CD4-positive, alpha-beta T cell treated with Interleukin-4 for 1 hour (primary cell): ENCODE results near the gene C16orf95.

Experiments used
- DNase-seq, 2 donors: peaks; one replicate each; pipeline ENCODE4 v3.0.0-alpha.2; 2020 to 2022

The C16orf95 gene

DNA sequence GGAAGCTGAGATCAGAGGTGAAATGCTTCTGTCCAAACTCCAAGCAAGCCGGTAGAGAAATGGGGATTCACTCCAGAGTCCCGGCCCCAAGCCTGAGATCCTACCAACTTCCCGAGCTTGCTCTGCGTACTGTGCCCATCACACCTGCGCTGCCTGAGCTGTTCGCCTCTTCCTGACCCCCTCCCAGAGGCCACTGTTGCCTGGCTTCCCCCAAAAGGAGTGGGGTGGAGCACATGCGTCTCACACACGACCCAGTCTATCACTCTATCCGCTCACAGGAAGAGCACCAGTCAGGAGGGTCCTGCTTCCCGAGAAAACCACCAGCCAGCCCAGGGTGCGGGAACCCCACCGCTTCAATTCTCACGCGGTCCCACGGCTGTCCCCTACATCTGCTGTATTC lies 13.5 kb upstream of the C16orf95 start:
- no peak for DNase-seq

DNA sequence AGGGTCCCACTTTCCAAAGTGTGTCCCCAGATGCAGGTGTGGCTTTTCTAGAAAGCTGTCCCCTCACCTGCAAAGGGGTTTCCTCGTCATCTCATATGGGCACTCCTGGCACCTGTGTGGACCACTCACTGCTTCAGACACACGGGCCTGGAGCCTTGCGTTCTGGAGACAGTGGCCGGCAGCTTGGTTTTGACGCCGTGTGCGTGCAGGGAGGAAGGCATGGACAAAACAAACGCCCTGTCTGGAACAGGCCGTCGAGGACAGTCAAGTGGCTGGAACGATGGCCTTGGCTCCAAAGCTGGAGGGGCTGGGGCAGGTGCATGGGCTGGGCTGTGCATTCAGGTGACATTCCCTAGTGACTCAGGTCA lies 13.0 kb upstream of the C16orf95 start:
- DNase-seq, result no peak

DNA sequence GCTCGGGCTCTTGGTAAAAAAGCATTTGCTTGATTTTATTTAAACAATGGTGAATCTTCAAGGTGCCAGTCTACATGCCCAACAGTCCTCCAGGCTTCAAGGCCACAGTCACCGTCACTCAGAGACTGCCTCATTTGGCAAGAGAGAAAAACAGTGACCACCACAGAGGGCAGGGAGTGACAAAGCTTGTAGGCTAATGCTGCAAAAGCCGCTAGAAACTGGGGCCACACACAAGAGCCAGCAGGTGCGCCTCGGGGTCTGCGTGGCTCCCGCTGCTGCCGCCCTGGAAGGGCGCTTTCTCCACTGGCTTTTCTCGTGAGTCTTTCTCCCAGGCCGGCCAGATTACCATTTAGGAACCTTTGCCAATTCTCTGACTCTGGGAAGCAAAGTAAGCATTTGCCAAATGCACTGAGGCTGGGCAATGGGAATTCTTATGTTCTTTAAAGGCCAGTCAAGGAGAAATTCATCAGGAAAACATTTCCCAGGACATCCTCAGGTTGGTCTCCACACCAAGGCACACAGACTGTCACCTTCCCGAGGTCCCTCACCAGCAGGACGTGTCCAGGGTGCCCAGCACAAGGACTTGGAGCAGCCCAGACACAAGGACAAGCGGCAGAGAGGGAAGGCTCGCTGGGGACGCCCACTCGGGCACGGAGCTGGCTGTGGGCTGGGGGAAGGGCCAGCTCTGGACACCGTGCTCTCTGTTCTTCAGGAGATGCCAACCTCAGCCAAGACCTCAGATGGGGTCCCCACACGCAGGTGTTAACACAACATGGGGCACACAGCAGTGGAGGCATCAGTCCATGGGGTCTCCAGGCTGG lies 12.5 kb upstream of the C16orf95 start:
- no peak for DNase-seq

DNA sequence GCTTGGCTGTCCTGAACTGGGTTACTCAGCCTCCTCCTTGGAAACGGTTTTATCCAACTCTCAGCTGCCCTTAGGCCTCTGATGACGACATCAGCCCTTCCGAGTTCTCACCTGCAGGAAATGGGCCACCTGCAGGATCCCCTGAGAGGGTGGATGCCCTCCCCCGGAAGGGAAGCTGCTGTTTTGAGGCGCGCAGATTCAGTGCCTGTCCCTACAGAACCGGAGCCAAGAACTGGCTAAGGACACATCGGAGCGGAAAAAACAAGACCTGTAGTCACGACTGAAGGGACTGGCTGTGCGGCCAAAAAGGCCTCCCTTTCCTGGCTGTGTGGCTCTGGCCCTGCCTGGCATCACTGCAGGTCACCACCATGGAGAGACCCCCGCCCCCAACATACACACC lies 11.7 kb upstream of the C16orf95 start:
- no peak for DNase-seq

DNA sequence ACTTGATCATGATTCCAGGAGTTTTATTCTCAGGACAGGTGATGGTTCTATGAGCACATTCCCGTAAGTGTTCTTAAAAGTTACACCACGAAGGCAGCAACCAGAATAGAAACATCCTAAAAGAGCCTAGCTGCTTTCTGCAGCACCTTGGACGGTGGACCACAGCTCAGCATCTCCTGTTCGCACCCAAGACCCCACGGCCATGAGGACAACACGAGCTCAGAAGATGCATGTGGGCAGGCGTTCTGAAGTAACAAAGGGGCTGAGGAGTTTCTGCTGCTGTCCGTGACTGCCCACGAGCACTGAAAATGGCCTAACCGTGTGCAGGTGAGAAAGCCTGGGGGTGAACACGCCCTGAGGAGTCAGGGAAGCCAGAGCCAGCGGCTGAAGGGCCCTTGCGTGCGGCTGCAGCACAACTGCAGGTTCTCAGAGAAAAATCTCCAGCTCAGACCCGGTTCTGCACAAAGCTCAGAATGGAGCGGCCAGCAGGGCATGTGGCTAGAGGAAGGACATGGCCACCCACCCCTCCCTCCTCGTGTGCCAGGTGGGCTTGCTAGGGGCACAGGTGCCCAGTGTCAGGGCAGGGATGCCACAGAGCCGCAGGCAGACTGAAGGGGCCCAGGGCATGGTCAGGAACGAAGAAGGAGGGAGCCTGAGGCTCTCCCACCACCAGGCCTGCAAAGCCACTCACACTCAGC lies 10.8 kb upstream of the C16orf95 start:
- DNase-seq, result no peak

DNA sequence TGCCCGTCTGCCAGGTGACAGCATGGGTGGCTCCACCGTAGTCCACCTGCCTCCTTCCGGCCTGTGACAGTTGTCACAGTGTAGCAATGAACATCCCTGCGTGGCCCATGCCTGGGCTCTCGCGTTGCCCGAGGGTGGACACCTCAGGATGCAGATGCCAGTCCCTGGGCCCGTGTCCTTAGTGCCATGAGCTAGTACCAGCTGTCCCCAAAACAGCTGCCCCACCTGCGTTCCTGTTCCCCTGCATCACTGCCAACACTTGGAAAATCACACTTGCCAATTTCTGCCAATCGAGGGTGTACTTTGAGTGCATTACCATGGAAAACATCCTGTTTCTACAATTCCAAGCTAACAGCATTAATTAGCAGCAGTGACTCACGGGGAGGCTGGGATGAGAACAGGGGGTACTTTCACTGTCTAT lies 9.0 kb upstream of the C16orf95 start:
- DNase-seq, result no peak

DNA sequence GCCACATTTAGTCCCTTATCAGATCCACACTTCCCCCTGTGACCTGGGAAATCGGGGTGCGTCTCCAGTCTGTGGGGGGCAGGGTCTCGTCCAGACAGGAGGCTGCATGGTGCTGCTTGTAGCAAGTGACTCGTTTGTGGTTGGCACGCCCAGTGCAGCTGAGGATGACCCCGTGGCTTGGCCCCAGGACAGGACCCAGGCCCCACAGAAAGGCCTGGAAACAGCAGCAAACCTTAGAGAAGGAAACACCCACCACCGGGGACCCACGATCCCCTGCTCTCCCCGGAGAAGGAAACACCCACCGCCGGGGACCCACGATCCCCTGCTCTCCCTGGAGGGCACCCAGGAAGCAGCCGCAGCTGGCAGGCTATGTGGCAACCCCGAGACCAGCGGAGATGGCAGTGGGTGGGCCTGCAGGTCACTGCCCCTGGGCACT lies 8.2 kb upstream of the C16orf95 start:
- DNase-seq, result no peak

DNA sequence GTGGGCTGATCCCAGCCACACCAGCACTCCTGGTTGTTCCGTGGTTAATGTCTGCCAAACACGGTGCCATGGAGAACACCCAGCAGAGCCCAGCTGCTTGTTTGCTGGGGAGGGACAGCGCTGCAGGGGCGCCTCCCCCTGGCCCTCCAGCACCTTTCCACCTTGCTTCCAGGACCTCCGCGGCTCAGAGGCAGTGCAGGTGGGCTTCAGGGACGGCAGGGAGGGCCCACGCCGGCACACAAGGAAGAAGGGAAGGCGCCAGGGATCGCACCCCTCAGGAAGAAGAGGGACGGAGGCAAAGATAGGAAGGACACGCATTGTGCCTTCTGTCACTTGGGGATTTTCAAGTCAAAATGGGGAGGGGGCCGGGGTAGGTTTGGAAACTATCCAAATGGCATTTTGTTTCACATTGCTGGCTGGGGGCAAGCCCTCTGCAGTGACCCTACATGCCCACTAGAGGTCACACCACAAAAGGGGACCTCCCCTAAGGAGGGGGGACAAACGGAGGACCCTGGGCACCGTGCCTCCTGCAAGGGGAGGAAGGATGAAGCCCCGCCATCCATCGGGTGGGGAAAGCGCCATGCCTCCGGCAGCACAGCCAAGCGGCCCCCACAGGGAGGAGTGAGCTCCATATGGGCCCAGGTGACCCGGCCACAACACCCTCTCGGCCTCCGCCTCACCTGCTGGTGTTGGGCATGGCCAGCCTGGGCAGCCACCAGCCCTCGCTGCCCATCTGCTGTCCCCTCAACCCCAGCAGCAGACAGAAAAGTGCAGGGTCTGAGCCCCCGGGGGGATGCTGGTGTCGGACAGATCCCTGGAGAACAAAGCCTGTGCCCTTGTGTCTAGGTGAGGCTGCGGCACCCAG lies 7.5 kb upstream of the C16orf95 start:
- DNase-seq, result peak; percentile 48 to 56

DNA sequence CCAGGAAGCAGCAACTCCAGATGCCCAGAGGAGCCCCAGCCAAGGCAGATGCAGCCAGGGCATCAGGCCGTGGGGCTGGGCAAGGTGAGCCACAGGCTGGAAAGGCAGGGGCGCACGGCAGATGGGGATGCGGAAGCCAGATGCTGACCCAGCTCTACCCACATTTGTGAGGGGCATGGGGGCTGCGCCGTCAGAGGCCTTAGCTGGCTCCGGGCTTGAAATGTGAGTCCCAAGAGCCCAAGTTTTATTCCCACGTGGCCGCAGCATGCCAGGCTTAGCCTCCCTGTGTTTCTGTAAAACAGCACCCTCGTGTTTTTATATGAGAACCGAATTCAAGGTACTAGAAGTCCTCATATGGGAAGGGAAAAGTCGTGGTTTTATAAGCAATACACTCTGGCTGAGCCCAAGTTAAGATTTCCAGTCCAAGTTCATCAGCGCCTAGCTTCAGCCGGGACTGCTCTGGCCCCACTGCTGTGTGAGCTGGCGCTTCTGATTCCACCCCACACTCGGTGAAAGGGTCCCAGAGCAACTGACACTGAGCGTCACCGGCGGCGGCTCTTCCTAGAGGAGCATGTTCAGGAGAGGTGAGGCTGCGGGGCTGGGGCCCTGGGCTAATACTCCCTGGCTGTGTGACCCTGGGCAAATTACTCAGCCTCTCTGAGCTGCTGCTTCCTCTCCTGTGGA lies 6.7 kb upstream of the C16orf95 start:
- no peak for DNase-seq

DNA sequence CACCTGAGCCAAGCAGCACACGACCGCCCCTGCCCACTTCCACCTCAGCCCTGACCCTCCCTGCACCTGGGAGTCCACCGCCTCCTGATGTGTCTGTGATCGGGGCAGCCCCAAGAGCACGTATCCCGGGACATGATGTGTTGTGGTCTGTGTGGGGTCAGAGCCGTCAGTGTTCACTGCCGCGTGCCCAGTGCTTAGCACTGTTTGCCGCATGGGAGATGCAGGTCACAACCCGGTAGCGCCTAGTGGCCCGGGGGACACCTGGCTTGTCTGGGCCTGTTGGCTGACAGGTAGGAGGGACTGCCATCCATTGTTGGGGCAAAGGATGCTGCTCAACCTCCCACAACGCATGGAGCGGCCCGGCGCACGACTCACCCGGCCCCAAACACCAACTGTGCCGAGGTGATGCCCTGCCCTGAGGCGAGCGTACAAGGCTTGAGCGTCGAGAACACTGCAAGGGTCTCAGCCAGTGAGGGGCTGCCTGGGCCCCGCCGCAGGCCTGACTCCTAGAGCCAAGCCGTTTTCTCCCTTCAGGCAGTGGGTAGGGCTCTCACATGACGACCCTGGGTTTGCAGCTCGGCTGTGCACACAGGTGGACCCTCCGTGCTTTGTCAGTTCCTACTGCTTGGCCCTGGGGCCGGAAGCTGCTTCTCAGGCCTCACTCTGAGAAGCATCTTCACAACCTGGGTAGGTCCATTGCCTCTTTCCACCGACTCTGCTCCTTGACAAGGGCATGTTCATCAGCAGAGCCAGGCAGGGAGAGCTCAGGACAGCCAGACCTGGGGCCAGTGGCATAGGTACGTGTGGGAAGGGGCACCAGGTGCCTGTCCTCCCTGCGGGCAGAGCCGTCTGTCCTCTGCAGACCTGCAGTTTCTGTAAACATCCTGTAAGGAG lies 5.9 kb upstream of the C16orf95 start:
- no peak for DNase-seq

DNA sequence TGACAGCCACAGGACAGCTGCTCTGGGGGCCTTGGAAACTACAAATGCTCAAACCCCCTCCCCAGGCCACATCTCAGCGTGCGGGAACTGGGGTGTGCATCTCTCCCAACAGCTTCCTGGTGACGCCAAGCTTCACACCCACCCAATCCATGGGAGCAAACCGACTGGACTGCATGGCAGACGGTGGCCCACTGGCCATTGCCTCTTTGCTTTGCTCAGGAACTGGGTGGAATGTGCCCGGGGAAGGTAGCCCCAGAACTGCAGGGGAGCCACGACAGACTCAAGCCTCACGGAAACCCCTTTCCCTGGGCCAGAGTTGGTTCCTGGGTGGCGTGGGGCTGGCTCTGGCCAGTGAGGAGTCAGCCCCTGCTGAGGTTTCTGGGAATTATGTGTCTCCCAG lies 5.2 kb upstream of the C16orf95 start:
- no peak for DNase-seq

DNA sequence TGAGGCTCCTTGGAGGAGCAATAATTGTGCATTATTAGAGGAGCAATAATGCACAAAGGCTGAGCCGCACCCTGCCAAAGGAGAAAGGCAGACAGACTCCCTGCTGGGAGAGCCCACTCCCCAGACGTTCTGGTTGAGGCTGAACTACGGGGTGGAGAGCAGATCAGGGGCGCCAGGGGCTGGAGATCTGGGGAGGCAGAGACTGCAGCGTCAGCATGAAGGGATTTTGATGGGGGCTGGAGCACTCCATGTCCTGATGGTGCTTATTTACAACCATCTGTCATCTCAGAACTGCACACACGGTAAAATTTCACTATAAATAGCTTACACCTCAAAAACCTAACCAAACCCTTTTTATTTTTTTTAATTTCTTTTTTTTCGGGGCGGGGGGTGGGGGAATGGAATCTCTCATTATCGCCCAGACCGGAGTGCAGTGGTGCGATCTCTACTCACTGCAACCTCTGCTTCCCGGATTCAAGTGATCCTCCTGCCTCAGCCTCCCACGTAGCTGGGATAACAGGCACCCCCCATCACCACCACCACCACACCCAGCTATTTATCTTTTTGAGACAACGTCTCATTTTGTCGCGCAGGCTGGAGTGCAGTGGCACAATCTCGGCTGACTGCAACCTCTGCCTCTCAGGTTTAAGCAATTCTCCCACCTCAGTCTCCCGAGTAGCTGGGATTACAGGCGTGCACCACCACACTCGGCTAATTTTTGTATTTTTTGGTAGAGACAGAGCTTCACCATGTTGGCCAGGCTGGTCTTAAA lies 4.3 kb upstream of the C16orf95 start:
- DNase-seq, result no peak

DNA sequence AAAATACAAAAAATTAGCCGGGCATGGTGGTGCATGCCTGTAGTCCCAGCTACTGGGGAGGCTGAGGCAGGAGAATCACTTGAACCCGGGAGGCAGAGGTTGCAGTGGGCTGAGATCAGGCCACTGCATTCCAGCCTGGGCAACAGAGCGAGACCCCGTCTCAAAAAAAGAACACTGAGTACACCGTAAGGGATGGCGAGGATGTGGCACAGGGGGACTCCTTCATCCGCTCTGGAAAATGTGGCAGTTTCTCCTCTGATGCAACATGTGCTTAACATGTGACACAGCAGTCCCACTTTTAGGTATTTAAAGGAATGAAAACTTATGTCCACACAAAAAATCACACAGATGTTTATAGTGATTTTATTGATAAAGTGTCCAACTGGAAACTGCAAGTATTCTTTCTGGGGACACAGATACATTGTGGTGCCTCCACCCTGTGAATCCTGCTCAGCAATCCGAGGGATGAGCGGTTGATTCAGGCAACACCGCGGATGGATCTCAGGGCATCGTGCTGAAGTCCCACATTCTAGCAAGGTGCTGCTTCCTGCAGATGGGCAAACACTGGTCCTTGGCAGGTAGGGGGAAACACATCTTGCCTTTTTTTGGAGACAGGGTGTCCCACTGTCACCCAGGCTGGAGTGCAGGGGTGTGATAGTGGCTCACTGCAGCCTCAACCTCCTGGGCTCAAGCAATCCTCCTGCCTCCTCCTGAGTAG lies 3.5 kb upstream of the C16orf95 start:
- DNase-seq, result no peak

DNA sequence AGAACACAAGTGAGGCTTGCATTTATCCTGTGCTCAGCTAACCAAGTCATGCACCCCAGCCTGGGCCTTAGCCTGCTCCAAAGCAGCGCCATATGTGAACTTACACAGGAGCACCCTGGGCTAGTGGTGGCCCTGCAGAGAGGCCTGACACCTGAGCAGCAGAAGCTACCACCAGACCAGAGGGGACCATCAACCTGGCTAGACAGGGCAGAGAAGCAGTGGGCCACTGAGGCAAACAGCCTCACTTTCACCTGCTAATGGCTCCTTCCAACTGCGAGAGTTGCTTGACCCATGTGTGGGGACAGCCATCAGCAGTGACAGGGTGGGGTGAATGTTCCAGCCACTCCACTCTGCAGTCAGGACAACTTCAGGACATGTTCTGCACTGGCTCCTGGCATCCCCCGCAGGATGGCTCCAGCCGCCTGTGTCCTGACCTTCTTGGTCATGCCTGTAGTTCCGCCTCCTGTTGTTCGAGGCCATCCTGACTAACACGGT lies 2.9 kb upstream of the C16orf95 start:
- DNase-seq, result no peak

DNA sequence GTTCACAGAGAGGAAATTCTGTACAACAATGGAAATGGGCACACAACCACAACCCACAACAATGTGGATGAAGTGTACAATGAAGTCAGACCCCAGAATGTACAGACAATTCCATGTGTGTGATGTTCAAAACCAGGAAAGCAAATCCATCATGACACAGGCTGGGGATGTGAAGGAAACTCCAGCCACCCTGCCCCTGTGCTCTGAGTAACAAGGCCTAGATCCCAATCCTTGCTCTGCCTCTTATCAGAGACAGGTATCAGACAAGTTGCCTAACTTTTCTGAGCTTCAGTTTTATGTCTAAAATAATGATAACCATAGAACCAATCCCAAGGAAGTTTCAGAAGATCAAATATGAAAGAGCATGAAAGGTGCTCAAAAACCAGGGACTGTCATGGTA lies 1.8 kb upstream of the C16orf95 start:
- no peak for DNase-seq

DNA sequence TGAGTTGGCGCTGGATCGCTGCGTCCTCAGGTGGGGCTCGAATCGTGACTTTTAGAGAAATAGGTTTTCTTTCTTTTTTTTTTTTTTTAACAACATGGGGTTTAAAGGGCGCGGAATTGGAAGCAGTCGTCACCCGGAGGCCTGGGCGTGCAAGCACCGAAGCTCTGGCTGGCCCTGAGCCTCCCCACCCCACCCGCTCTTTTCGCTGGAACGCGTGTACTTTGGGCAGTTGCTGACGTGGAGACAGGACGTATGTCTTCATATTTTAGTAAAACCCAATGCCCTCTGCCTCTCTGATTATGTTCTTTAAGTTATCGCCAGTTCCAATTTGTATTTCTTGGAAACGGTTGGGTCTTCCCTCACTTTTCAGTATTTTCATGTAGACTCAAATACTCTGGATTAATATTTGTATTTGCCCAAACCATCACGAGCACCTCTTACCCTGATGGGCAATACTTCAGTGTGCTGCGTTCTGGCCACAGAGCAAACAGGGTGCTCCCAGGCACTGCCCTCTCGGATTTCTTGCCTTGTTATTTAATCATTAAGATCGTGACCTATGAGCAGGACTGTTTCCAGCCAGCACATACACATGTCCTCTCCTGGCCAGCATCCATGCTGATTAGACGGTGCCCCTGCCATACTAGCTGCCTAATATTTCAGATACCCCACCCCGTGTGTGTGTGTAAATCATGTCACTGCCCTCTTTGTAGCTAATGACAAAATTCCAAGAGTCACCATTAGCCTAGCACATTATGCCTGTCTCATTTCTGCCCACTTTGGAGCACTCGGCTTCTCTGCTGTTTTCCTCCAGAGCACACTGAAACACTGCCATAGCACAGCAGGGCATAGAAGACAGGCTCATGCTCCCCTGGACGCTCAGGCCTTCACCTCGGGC lies 805 bp upstream of the C16orf95 start:
- peak; percentile 46 to 54 for DNase-seq

DNA sequence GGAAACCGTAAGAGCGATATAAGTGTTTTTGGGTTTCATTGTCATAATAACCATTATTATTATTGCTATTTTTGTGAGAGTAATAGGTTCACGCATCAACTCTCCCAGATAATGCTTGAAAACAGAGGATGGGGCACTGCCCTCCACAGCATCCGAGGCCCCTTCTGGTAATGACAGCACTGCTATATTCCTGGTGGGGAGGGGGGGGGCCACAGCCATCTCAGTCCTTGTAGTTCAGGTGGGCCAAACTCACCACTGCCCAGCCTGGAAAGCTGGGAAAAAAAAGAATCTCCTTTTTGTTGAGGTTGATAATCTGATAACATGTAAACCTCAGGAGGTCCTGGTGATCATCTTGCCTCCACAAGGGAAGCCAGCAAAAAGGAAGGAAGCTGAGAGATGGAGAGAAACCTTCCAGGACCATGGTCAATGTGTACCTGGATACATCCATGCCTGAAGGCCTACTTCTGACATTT lies 706 bp downstream of the C16orf95 start:
- DNase-seq, result no peak

DNA sequence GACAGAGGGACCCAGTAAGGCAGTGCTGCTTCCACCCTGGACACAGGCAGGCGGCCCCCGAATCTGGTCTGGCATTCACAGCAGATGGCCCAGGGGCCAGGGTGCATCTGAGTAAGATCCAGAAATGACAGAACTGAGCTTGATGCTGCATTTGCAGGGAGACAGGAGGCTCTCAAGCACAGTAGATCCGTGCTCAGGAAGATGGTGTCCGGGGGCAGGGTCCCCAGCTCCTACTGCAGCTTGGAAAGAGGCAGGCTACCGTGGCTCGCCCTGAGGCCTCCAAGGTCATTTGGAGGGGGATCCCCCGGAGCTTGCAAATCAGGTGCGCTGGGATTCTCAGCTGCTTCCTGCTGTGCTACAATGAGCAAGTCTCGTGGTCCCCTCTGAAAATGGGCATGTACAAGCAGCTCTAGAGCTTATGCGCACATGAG lies 2.2 kb downstream of the C16orf95 start:
- DNase-seq, result no peak

DNA sequence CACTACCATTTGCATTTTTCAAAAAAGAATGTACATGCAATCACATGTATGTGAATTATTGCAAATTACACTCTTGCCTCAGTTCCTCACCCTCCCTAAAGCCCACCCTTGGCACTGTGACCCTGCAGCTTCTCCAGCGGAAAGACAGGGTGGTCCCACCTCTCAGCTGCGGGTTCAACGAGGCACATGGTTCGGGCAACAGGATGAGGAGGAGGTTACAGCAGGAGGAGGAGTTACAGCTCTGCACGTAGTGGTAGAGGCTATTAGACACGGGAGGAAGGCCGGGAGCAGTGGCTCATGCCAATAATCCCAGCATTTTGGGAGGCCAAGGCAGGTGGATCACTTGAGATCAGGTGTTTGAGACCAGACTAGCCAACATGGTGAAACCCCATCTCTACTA lies 5.2 kb downstream of the C16orf95 start:
- DNase-seq, result no peak
